HG03520 (cell line): Measurements from ENCODE around the gene RAB26.

ENCODE experiments used
- ATAC-seq: cut with Tn5 transposase; IDR thresholded peaks from one replicate; pipeline ENCODE4 v1.9.1; 2021; ENCODE audit warnings: mild to moderate bottlenecking, moderate library complexity; ENCODE audit not compliant: unreplicated experiment

The RAB26 gene

DNA sequence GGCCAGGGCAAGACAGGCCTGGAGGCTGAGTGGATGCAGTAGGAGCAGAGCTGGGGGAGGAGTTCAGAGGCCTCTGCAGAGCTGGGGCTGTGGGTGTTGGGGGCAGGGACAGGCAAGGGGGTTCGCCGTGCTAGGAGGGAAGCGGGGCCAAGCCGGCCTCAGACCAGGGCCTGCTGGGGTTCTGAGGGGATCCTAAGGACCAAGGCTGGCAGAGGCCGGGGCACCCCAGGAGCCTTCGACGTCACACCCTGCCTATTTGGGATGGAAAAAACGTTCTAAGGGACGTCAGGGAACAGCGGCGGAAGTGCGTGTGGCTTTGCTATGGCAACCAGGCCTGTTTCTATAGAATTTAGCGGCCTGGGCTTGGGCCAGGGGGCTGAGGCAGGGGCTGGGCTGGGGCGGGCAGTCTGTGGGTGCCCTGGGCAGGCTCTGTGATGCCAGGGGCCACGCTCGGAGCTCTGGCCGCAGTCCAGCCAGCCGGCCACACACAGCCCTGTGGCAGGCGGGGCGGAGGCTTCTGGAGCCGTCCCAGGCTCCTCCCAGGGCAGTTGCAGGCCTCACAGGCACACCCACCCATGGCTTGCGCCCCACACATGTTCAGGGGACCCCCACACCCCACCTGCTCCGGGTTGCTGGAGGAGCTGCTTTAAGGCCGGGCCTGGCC, 10.9 kb downstream of the RAB26 start:
- no peak for ATAC-seq

- ATAC-seq: no peak
Observed at GRCh38 chr16:2160915-2161551, 12.6 kb downstream of the RAB26 start.

DNA sequence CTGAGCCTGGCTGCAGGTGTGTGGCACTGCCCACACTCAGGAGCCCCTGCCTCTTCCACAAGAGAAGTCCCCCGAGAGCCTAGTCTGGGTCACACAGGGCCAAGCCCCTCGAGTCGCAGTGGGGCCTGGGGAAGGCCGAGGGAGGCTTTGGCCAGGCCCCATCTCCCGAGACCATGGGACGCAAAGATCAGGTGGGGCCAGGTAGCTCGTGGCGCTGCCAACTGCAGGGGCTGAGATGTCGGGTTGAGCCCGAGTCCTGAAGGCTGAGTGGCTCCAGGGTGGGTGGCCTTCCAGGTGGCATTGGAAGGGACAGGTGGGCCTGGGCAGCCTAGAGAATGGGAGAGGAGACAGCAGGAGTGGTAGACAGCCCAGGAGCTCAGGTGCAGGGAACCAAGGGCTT, 13.5 kb downstream of the RAB26 start:
- ATAC-seq: no peak

GRCh38 chr16:2162676-2163118, 14.3 kb downstream of the RAB26 start:
- no peak for ATAC-seq

DNA sequence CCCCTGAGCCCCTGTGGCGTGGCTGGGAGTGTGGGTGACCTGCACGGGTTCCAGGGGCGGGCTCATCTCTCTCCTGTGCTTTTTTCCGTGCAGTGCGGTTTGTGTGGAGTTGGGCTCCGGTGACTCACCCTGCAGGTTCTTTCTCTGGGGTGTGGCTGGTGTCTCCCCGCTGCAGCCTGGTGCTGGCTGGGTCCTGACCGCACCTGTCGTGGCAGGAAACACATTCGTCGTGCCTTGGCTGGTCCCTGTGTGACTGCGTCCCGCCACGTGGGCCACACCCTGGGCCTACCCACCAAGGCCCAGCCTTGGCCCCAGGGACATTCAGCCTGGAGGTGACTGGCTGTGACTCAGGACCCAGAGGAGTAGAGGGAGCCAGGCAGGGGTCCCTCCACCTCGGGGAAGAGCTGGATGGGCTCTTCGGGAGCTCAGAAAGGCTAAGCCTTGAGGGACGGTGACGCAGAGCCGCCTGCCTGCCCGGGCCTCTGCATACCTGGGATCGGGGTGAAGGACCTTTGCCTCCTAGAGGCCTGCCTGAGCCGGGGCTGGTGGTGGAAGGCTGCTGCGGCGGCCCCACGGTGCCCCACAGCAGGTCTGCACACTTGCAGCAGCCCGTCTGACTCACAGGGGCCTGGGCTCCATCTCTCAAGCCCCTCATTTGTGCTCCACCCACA, 14.9 kb downstream of the RAB26 start:
- no peak for ATAC-seq

DNA sequence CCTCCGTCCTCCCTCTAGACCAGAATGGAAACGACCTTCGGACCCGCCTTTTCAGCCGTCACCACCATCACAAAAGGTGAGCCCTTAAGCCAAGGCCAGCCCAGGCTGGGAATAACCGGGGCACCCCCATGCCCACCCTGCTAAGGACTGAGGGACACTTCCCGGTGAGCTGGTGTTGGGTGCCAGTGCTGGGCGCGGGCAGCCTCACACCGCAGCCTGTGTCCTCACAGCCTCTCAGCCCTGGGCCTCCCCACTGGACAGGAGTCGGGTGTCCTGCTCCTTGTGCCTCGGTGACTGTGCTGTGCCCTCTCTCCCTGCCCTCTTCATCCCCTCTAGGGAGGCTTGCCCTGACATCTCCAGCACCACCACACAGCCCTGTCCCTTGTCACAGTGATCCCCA, 17.4 kb downstream of the RAB26 start:
- no peak for ATAC-seq

- ATAC-seq: no peak
Observed at GRCh38 chr16:2166263-2167067, 18.0 kb downstream of the RAB26 start.

DNA sequence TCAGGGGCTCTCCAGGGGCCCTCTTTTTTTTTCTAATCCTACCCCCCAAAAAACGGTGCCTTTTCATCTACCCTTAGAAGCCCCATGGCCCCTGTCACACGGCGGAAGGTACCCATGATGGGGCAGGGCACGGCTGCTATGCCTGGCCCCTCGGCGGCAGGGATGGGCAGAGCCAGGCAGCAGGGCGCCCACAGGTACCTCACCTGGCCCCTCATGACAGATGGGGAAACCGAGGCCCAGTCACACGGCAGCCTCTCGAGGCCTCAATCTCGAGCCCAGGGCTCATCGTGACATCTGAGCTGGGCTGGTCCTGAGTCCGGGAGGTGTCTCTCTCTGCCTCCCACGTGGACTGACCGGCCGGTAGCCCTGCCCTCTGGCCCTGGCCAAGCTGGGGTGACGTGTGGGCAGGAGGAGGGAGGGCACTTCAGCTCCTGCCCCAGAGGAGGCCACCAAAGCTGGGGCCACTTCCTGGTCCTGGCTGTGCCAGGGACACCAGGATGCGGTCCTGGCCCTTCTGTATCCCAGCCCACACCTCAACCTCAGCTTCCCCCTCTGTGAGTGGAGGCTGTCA, 18.7 kb downstream of the RAB26 start:
- no peak for ATAC-seq

- no peak for ATAC-seq
Observed at GRCh38 chr16:2170080-2170479, 21.7 kb downstream of the RAB26 start.

DNA sequence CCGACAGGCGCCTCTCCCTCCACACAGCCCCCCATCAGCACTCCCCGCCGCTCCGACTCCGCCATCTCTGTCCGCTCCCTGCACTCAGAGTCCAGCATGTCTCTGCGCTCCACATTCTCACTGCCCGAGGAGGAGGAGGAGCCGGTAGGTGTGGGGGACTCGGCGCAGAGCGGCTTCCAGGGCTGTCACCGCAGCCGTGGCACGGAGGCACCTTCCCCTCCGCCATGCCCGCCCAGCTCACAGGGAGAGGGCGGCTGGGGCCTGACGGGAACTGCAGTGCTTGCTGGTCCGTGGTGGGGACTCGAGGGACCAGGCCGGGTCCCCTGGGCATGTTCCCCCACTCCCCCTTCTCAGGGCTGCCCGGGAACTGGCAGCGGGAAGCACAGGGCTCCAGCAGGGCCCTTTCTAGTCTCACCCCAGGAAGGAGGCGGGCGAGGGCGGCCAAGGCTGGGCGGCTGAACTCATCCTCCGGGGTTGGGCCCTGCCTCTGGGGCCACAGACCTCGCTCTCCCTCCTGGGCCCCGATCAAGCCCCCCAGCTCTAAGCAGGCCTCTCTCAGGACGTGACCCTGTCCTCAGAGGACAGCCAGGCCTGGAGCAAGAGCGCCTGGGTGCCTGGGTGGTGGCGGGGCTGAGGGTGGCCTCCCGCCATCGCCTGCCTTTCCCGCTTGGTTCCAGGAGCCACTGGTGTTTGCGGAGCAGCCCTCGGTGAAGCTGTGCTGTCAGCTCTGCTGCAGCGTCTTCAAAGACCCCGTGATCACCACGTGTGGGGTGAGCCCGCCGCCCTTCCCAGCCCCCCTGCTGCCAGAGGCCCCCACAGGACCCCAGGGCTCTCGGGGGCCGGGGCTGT, 22.4 kb downstream of the RAB26 start:
- ATAC-seq: no peak

DNA sequence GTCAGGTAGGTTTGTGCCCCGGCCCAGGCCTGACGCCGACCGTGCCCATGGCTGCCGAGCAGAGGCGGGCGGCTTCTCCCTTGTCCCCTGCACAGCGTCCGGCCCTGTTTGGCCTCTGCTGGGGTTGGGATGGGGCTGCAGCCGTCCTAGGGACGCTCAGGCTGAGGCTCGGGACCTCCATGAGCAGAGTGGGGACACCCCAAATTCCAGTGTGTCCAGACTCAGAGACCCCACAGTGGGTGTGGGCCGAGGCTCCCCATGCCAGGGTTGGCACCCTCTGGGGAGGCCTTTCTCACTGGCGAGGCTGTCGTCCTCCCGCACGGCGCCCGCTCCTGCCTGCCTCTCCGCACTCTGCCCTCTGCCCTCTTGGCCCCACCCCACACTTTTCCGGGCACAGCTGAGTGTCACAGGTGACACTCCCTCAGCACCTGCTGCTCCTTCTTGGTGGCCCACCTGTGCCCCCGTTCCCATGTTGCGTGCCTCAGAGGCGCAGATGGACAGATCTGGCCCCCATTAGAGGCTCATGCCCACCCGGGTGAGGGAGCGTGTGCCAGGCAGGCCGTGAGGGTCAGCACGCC, 23.3 kb downstream of the RAB26 start:
- ATAC-seq: no peak

GRCh38 chr16:2172688-2173335, 24.4 kb downstream of the RAB26 start:
- no peak for ATAC-seq

DNA sequence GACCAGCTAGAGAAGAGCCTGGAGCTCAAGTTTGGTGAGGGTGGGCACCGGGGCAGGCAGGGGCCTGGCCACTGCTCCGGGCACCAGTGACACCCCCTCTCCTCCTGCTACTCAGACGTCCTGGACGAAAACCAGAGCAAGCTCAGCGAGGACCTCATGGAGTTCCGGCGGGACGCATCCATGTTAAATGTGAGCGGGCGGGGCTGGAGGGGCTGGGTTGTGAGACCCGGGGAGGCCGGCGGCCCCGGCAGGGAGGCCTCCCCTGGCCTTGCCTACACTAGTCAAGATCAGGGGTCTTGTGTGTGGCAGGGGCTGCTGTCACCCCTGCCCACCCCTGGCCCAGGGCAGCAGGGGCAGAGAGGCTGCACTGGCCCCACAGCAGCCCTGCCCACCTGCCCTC, 24.9 kb downstream of the RAB26 start:
- ATAC-seq: no peak

DNA sequence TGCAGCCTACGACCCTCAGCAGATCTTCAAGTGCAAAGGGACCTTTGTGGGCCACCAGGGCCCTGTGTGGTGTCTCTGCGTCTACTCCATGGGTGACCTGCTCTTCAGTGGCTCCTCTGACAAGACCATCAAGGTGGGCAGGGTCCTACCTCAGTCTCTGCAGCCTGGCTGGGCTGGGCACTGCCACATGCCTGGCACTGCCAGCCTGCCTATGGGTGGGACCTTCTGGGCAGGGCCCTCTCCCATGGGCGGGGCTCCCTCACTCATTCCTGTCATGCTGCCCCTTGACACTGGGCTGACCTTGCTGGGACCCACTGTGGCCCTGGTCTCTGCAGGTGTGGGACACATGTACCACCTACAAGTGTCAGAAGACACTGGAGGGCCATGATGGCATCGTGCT, 25.5 kb downstream of the RAB26 start:
- ATAC-seq: no peak

DNA sequence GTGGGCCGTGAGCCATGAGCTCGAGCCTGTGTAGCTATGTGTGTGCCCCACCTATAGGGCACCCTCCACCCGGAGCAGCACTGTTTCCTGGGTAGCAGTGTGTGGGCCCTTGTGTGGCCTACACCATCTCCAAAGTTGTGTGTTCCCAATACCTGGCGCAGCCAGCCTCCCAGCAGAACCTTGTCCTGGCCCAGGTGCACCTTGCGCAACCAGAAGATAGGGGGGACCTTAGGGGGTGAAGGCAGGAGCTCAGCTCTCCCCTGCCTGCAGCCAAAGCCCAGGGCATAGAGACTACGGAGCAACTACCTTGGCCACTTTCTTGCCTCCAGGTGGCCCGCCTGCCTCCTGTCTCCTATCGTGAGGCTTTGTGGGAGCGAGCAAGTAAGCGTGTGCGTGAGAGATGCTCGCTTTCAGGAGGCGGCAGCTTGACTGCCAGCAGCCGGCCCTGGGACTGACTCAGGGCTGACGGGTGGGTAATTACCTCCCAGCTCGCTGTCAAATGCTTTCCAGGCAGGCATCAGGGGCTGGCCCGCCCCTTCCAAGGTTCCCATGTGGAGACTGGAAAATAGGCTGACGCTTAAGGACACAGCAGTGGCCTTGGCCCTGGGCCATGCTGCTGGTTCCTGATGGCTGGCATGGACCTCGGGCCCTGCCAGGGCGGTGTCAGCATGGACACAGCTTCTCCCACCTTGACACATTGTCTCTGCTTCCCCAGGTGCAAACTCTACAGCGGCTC, 26.1 kb downstream of the RAB26 start:
- no peak for ATAC-seq

DNA sequence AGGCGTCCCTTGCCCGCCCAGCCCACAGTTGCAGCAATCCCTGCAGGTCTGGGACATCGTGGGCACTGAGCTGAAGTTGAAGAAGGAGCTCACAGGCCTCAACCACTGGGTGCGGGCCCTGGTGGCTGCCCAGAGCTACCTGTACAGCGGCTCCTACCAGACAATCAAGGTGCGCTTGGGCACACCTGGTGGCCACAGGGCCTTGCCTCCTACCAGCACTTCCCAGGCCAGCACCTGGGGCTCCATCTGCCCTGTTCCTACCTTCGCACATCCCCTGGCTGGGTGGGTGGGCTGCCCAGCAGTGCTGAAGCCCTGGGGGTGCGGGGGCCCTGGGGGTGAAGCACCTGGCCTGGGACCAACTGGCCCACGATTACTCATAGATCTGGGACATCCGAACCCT, 27.0 kb downstream of the RAB26 start:
- ATAC-seq: no peak

DNA sequence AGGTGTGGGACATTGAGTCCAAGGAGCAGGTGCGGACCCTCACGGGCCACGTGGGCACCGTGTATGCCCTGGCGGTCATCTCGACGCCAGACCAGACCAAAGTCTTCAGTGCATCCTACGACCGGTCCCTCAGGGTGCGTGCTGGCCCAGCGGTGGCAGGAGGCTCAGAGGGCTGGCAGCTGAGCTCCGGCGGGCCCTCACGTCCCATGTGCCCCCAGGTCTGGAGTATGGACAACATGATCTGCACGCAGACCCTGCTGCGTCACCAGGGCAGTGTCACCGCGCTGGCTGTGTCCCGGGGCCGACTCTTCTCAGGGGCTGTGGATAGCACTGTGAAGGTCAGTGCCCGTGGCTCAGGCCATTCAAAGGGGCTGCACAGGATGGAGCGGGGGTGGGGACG, 27.6 kb downstream of the RAB26 start:
- ATAC-seq: no peak

DNA sequence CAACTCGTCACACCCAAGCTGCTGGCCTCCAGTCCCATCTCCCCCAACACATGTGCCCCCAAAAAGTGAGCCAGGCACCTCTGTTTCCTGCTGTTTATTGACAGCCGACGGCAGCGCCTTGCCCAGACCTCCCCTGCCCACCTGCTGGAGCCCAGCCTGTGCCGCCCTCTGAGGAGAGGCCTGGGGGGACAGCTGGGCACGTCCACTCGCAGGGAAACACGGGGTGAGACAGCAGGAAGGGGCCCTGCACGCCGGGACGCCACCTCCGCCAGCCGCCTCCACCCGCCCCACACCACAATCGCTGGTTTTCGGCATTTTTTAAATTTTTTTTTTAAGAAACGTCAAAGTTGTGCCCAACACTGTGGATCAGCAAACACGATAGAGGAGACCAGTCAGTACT, 28.7 kb downstream of the RAB26 start:
- ATAC-seq: no peak

- ATAC-seq: no peak
Observed at GRCh38 chr16:2177561-2177960, 29.1 kb downstream of the RAB26 start.
